IMR-90 (cell line): Measurements from ENCODE around the gene BCAS3. TPM values are rescaled to one million over a fixed set of nuclear protein-coding genes. Genes with fewer than 3 reads are reported as not detected.

Experiments
- ATAC-seq: fragments of 200-7000 bp; cut with Tn5 transposase; 2 replicates; pipeline ENCODE4 v1.9.1; 2020; ENCODE audit warnings: low read depth, mild to moderate bottlenecking, moderate library complexity
- BruUV-seq: library from RNA; stranded (reverse); fragments of 400-500 nt; replicated peaks from 2 replicates; lab custom pipeline; 2021; lab: Mats Ljungman, UMichigan
- CTCF ChIA-PET: fragments of 300-600 bp; formaldehyde crosslinking; extraction: SDS; loops from one replicate; lab custom pipeline; 2021; ENCODE audit warnings: antibody characterized with exemption; lab: Yijun Ruan, JAX
- POLR2A ChIA-PET: fragments of 300-600 bp; sonication (Branson Sonifier 250); formaldehyde crosslinking; loops from one replicate; lab custom pipeline; 2022; ENCODE audit warnings: antibody characterized with exemption; ENCODE audit not compliant: unreplicated experiment; lab: Charles Lee
- DNase-seq: peaks from one replicate; pipeline ENCODE4 v3.0.0; 2013
- H2AFZ ChIP-seq: replicated peaks from 2 replicates; pipeline ENCODE3; 2013; ENCODE audit warnings: low read length, mild to moderate bottlenecking; ENCODE audit not compliant: poor library complexity
- H2AK5ac ChIP-seq: 2 replicates; pipeline ENCODE4 v1.6.1; 2013; ENCODE audit warnings: low read depth, low read length, inconsistent platforms
- H2AK9ac ChIP-seq: replicated peaks from 2 replicates; pipeline ENCODE3; 2013; ENCODE audit warnings: mild to moderate bottlenecking, low read depth, low read length, moderate library complexity; ENCODE audit not compliant: poor library complexity
- H2BK120ac ChIP-seq: 2 replicates; pipeline ENCODE4 v1.6.1; 2013; ENCODE audit warnings: low read depth, low read length, inconsistent platforms
- H2BK15ac ChIP-seq: 3 replicates; pipeline ENCODE4 v1.6.1; 2013; ENCODE audit warnings: low read depth, low read length, inconsistent platforms
- H2BK20ac ChIP-seq: 2 replicates; pipeline ENCODE4 v1.6.1; 2013; ENCODE audit warnings: low read depth, mild to moderate bottlenecking, inconsistent platforms, low read length, moderate library complexity
- H2BK5ac ChIP-seq: 2 replicates; pipeline ENCODE4 v1.6.1; 2013; ENCODE audit warnings: mild to moderate bottlenecking, low read depth, low read length, inconsistent platforms; ENCODE audit not compliant: poor library complexity, severe bottlenecking
- H3K14ac ChIP-seq: replicated peaks from 2 replicates; pipeline ENCODE4 v1.6.1; 2013; ENCODE audit warnings: low read depth, low read length, inconsistent platforms
- H3K18ac ChIP-seq: 2 replicates; pipeline ENCODE4 v1.6.1; 2013; ENCODE audit warnings: low read depth, low read length, control low read depth
- H3K23ac ChIP-seq: 2 replicates; pipeline ENCODE4 v1.6.1; 2013; ENCODE audit warnings: low read depth, low read length, inconsistent platforms
- H3K27ac ChIP-seq: 2 replicates; pipeline ENCODE4 v1.5.1; 2013; ENCODE audit warnings: mild to moderate bottlenecking, control low read depth, low read length; ENCODE audit not compliant: insufficient read depth
- H3K27me3 ChIP-seq: 2 replicates; pipeline ENCODE4 v1.6.1; 2013; ENCODE audit warnings: low read length; ENCODE audit not compliant: control insufficient read depth, insufficient read depth
- H3K36me3 ChIP-seq: 2 replicates; pipeline ENCODE4 v1.6.1; 2013; ENCODE audit warnings: low read length, mixed read lengths; ENCODE audit not compliant: control insufficient read depth, insufficient read depth
- H3K4ac ChIP-seq: 2 replicates; pipeline ENCODE4 v1.6.1; 2013; ENCODE audit warnings: low read depth, low read length, inconsistent platforms
- H3K4me1 ChIP-seq: 2 replicates; pipeline ENCODE4 v1.6.1; 2013; ENCODE audit warnings: low read length, mixed read lengths; ENCODE audit not compliant: control insufficient read depth, insufficient read depth
- H3K4me2 ChIP-seq: 2 replicates; pipeline ENCODE4 v1.6.1; 2013; ENCODE audit warnings: low read depth, mild to moderate bottlenecking, control low read depth, low read length, moderate library complexity
- H3K4me3 ChIP-seq: 2 replicates; pipeline ENCODE4 v1.5.1; 2013; ENCODE audit warnings: low read depth, mild to moderate bottlenecking, control low read depth, low read length, moderate library complexity; ENCODE audit not compliant: insufficient read depth
- H3K56ac ChIP-seq: 2 replicates; pipeline ENCODE4 v1.6.1; 2013; ENCODE audit warnings: low read length, inconsistent platforms; ENCODE audit not compliant: insufficient read depth; ENCODE audit errors: extremely low read depth
- H3K79me1 ChIP-seq, 2 experiments: 2 replicates each; pipeline ENCODE4 v1.6.1; 2013; ENCODE audit warnings: low read length in 2 of 2, inconsistent platforms in 1 of 2, low read depth in 1 of 2
- H3K9ac ChIP-seq: 2 replicates; pipeline ENCODE4 v1.6.1; 2013; ENCODE audit warnings: low read depth, low read length, control low read depth
- H3K9me1 ChIP-seq: 2 replicates; pipeline ENCODE4 v1.6.1; 2013; ENCODE audit warnings: low read length, inconsistent platforms; ENCODE audit not compliant: insufficient read depth
- H3K9me3 ChIP-seq: 2 replicates; pipeline ENCODE4 v1.6.1; 2013; ENCODE audit warnings: low read length; ENCODE audit not compliant: control insufficient read depth, insufficient read depth
- H4K20me1 ChIP-seq: 2 replicates; pipeline ENCODE4 v1.6.1; 2013; ENCODE audit warnings: low read length, inconsistent platforms; ENCODE audit not compliant: insufficient read depth
- H4K5ac ChIP-seq: 2 replicates; pipeline ENCODE4 v1.6.1; 2013; ENCODE audit warnings: mild to moderate bottlenecking, low read depth, low read length, control low read depth
- H4K8ac ChIP-seq, 2 experiments: 2 replicates each; pipeline ENCODE4 v1.6.1; 2013; ENCODE audit warnings: low read depth in 2 of 2, low read length in 2 of 2, control low read depth in 1 of 2, inconsistent platforms in 1 of 2
- H4K91ac ChIP-seq: 2 replicates; pipeline ENCODE4 v1.6.1; 2013; ENCODE audit warnings: low read depth, low read length, inconsistent platforms; ENCODE audit not compliant: insufficient read depth
- BHLHE40 ChIP-seq: fragments of 150-350 bp; IDR thresholded peaks from 2 replicates; pipeline ENCODE4 v1.6.1; 2016; ENCODE audit warnings: mild to moderate bottlenecking, low read depth, low read length
- CEBPB ChIP-seq: IDR thresholded peaks from 2 replicates; pipeline ENCODE4 v1.6.1; 2012; ENCODE audit warnings: low read depth, low read length, improper control_type of control experiment
- CHD1 ChIP-seq: IDR thresholded peaks from 2 replicates; pipeline ENCODE4 v1.6.1; 2012; ENCODE audit warnings: low read depth, low read length, improper control_type of control experiment
- FOS ChIP-seq: fragments of 150-350 bp; IDR thresholded peaks from 2 replicates; pipeline ENCODE4 v1.6.1; 2016; ENCODE audit warnings: low read depth, low read length
- MAFK ChIP-seq: IDR thresholded peaks from 2 replicates; pipeline ENCODE4 v1.6.1; 2012; ENCODE audit warnings: low read depth, low read length, improper control_type of control experiment
- NFE2L2 ChIP-seq: fragments of 150-350 bp; IDR thresholded peaks from 2 replicates; pipeline ENCODE4 v1.6.1; 2016; ENCODE audit warnings: low read depth, mild to moderate bottlenecking, low read length
- POLR2A ChIP-seq: IDR thresholded peaks from 2 replicates; pipeline ENCODE4 v1.6.1; 2012; ENCODE audit warnings: mild to moderate bottlenecking, low read depth, low read length
- RAD21 ChIP-seq: IDR thresholded peaks from 2 replicates; pipeline ENCODE4 v1.6.1; 2012; ENCODE audit warnings: low read length, improper control_type of control experiment
- RCOR1 ChIP-seq: IDR thresholded peaks from 2 replicates; pipeline ENCODE4 v1.6.1; 2012; ENCODE audit warnings: mild to moderate bottlenecking, low read length, improper control_type of control experiment; ENCODE audit not compliant: insufficient replicate concordance
- USF2 ChIP-seq: fragments of 150-350 bp; IDR thresholded peaks from 2 replicates; pipeline ENCODE4 v1.6.1; 2017; ENCODE audit warnings: mild to moderate bottlenecking, antibody characterized with exemption, low read length, low read depth
- WGBS, 2 experiments: methylation state at CpG; one replicate each; pipeline versions ENCODE4 v1.1.5 to v1.1.7; 2013; ENCODE audit warnings: missing lambda C conversion rate in 2 of 2; ENCODE audit not compliant: insufficient read length in 1 of 2; ENCODE audit errors: extremely low coverage in 2 of 2; 5-methylcytosine and 5-hydroxymethylcytosine counted together
- dilution Hi-C: fragments of 300-500 bp; cut with HindIII; formaldehyde crosslinking; loops from one replicate; pipeline ENCODE4 v1.14.3; 2018; ENCODE audit warnings: low sequenced_read_pairs; ENCODE audit not compliant: unreplicated experiment
- in situ Hi-C: fragments of 300-500 bp; cut with MboI; formaldehyde crosslinking; loops from 3 replicates; pipeline ENCODE4 v1.14.3; 2019; ENCODE audit warnings: low sequenced_read_pairs, inconsistent platforms, mixed read lengths
- intact Hi-C: fragments of 100-400 bp; cut with micrococcal nuclease; formaldehyde crosslinking; loops from 2 replicates; pipeline ENCODE4 v1.10.0; 2022
- polyA plus RNA-seq, 3 experiments: library from polyadenylated mRNA; depleted of rRNA; stranded (reverse); fragments of >200 nt; gene quantifications; 2 replicates each; pipeline ENCODE4 v1.2.3, GENCODE V29; 2012; ENCODE audit warnings: low replicate concordance in 1 of 3
- total RNA-seq: library from RNA; depleted of rRNA; stranded (reverse); fragments of >200 nt; gene quantifications from 2 replicates; pipeline ENCODE4 v1.2.3, GENCODE V29; 2012

Gene BCAS3
- total and polyA plus RNA-seq, 2 of the 4 experiments (the other 2 are of a cell fraction): 6.3 to 27.1 TPM

GRCh38 chr17:61064087-61064951 lies 386.7 kb downstream of the BCAS3 start:
- DNase-seq (no peak), ATAC-seq (peak; percentile 40)
- peak overlapping the region; percentile 91 for H3K4me2 ChIP-seq
- H3K79me1 ChIP-seq: no peaks in the 10 kb centered on the region
- no peak overlapping the region for H3K4me3 ChIP-seq
- TF ChIP-seq NFE2L2 (no peak), MAFK (no peak), RCOR1 (no peak), BHLHE40 (no peak), FOS (no peak), USF2 (no peak), CHD1 (no peak), CEBPB (no peak), RAD21 (no peak), POLR2A (no peak)
- H2BK20ac ChIP-seq: no peak overlapping the region
- dilution Hi-C loops (no loop called here), intact Hi-C loops (no loop called here), in situ Hi-C loops (no loop called here)
- H3K36me3 ChIP-seq: no peaks in the 10 kb centered on the region
- H3K9me3 ChIP-seq: no peaks in the 10 kb centered on the region
- BruUV-seq: no TSS peak
- H2AK9ac ChIP-seq: no peak overlapping the region
- no peak overlapping the region for H2BK5ac ChIP-seq
- WGBS, 2 experiments: no CpG with 5 or more reads among the region's 1 CpG
- ChIA-PET CTCF (no interaction called here), POLR2A (no interaction called here)
- H3K4ac ChIP-seq: no peak overlapping the region
- H4K8ac ChIP-seq: no peak overlapping the region
- H3K9ac ChIP-seq: no peak overlapping the region
- no peaks in the 10 kb centered on the region for H3K9me1 ChIP-seq
- no peak overlapping the region for H3K56ac ChIP-seq
- no peaks in the 10 kb centered on the region; the same call in 1 of the 2 replicates for H3K4me1 ChIP-seq
- H3K14ac ChIP-seq: no peak overlapping the region
- no peak overlapping the region for H3K27ac ChIP-seq
- no peak overlapping the region for H2BK15ac ChIP-seq
- H2AK5ac ChIP-seq: peak overlapping the region; percentile 35; the same call in 1 of the 2 replicates
- no peaks in the 10 kb centered on the region for H4K20me1 ChIP-seq
- no peak overlapping the region for H3K23ac ChIP-seq
- H4K5ac ChIP-seq: no peak overlapping the region
- no peak overlapping the region for H2AFZ ChIP-seq
- no peak overlapping the region for H2BK120ac ChIP-seq
- no peak overlapping the region; the same call in 1 of the 2 replicates for H3K18ac ChIP-seq
- H4K91ac ChIP-seq: no peak overlapping the region
- H3K27me3 ChIP-seq: no peaks in the 10 kb centered on the region
